Thyroid gland (tissue), 4 donors: ENCODE data around the gene LAMA1.

Experiments
- CTCF ChIP-seq, 6 experiments: fragments of 200-600 bp in 3 of 6; fragments of 450-650 bp in 3 of 6; sonication (generic) in 3 of 6; IDR thresholded peaks; one replicate each; pipeline ENCODE4 v1.5.1; 2016 to 2019; ENCODE audit warnings: antibody characterized with exemption in 6 of 6, mild to moderate bottlenecking in 2 of 6, inconsistent platforms in 1 of 6, moderate library complexity in 1 of 6
- POLR2A ChIP-seq, 2 donors: fragments of 450-650 bp; IDR thresholded peaks; one replicate each; pipeline ENCODE4 v1.6.1; 2017; ENCODE audit warnings: antibody characterized with exemption in 2 of 2, mild to moderate bottlenecking in 2 of 2, moderate library complexity in 1 of 2

GRCh38 chr18:7096838-7097237 lies 20.8 kb downstream of the LAMA1 start:
- no peak for TF ChIP-seq CTCF (IDR thresholded peaks at IDR 0.05)
- TF ChIP-seq POLR2A (IDR thresholded peaks at IDR 0.05), result no peak
